CD4-positive, alpha-beta T cell treated with Interleukin-17A for 1 hour (primary cell): Measurements from ENCODE around the gene FOXC2.
"Not testable (repeated sequence)": the region's sequence is repeated elsewhere in the genome, so short reads cannot be mapped to it uniquely, and the experiment has no call there.

ENCODE experiments used
- DNase-seq: peaks from one replicate; pipeline ENCODE4 v3.0.0-alpha.2; 2020

Gene FOXC2

DNA sequence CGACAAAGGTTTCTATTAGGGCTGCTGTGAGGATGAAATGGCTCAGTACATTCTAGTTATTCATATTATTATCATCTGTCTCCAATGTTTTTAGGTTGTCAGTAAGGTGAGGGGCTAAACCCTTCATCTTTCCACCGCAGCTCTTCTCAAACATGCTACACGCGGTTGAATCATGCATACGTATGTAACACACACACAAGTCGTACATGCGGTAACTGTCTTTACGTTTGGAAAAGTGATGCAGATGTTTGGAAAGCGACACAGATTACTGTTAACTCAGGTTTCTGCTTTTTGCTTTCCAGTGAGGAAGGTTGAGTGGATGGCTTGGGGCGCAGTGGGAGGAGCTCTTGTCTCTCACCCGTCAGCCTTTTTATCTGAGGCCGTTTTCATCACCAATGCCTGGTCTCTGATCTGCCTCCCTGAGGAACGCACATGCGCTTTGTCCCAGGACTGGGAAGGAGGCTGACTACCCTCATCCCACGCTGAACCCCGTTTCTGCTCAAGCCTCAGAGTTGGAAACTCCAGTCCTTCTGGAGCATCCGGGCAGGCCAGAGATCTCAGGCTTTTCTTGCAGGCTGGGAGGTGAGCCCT lies 8.6 kb downstream of the FOXC2 start:
- DNase-seq = no peak

GRCh38 chr16:86575754-86576557 lies 9.3 kb downstream of the FOXC2 start:
- peak; percentile 32 for DNase-seq

DNA sequence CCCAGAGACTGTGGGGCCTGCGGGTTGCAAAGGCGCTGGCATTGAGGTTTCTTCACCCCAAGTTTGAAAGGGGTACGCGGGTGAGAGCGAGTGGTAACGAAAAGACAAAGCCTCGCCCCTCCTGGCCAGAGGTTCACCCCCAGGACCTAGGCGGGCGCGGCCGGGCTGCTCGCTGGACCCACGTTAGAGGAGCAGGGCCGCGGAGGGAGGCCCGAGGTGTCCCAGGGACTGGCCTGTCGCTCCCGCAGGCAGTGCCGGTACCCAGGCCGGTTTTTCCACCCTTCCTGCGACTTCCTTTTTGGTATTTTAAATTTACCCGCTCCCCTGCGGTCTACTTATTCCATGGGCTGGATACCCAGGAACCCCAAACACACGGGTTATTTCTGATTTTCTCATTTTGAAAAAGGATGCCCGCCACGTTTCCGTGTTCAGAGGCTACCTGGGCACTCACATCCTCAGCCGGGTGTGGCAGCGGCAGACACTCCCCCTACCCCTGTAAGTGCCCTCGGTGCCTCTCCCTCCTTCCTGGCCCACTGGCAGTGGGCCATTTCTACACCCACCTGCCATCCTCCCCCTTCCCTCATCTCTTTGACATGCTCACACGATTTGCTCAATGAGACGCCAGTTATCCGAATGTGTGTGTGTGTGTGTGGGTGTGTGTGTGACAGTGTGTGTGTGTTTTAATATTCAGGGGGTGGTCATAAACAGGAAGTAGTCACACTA lies 10.1 kb downstream of the FOXC2 start:
- DNase-seq = no peak

GRCh38 chr16:86577314-86577971 lies 10.8 kb downstream of the FOXC2 start:
- DNase-seq = no peak

GRCh38 chr16:86578061-86578599 lies 11.5 kb downstream of the FOXC2 start, which contains the start of gene FOXL1:
TSS of gene FOXL1 (plus strand) at chr16:86578549. CDS start at chr16:86578724, 175 bp downstream.
- DNase-seq = no peak

DNA sequence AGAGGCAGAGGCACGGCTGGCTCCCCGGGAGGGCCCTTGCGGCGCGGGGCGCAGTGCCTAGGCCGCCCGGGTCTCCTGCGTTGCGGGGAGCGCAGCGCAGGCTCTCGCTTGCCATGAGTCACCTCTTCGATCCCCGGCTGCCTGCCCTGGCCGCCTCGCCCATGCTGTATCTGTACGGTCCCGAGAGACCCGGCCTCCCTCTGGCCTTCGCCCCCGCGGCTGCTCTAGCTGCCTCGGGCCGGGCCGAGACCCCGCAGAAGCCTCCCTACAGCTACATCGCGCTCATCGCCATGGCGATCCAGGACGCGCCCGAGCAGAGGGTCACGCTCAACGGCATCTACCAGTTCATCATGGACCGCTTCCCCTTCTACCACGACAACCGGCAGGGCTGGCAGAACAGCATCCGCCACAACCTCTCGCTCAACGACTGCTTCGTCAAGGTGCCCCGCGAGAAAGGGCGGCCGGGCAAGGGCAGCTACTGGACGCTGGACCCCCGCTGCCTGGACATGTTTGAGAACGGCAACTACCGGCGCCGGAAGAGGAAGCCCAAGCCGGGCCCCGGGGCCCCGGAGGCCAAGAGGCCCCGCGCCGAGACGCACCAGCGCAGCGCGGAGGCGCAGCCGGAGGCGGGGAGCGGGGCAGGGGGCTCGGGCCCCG lies 12.1 kb downstream of the FOXC2 start:
- no peak for DNase-seq

GRCh38 chr16:86579268-86580062 lies 12.8 kb downstream of the FOXC2 start:
- DNase-seq = no peak

GRCh38 chr16:86580063-86580790 lies 13.6 kb downstream of the FOXC2 start:
- DNase-seq = no peak

DNA sequence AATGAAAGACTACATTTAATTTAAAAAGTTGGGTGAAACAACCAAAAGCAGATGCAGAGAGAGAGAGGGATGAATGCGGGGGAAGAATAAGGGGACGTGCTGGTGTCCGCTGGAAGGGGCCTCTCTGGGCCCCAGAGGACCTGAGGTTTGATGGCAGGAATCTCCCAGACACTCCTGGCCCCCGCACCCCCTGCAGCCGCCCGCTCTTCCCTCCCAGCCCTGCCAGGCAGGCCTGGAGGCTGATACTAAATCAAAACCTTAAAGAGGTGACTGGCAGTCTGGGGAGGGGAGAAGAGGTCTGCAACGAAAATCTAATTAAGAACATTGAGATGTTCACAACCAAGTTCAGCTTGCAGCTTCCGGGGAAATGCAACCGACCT lies 14.2 kb downstream of the FOXC2 start:
- DNase-seq = no peak

DNA sequence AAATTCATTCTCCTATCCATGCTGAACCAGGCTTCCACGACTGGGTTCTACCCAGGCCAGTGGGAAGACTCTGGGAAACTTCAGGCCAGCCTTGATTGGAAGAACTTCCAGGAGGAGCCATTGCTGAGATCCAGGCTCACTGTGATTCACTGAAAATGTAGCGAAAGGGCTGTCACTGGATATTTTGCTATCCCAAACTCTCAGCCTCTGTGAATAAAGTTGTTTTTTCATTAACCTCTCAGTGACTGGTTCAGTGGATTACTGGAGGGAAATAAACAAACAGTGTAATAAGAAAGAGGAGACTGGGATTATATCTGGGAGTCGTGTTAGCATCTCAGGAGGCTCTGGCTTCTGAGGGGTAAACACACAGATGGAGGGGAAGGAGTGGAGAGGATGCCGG lies 14.8 kb downstream of the FOXC2 start:
- no peak for DNase-seq

DNA sequence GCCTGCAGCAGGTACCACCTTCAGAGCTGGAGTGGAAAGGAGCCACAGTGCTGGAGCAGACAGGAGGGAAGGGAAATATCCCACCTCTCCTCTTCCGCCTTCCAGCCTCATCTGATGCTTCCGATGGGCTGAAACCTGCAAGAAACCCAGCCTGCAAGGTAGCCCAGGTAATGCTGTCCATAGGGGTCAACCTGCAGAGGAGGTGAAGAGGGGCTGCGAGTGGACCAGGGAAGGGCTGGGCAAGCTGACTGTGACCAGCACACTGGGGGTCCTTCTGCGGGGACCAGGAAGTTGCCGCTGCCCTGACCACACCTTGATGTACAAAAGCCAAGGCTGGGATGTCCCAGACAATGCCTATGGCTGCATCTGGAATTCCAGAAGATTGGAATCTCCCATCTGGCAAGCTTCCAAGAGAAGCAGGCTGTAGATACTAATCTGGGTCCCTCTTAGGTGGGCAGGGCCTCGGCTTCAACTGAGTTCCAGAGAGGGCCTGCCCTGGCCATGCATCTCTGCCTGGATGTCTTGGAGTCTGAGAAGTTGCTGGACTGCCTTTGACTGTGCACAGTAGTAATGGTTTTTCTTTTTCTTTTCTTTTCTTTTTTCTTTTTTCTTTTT lies 17.5 kb downstream of the FOXC2 start:
- DNase-seq = no peak

DNA sequence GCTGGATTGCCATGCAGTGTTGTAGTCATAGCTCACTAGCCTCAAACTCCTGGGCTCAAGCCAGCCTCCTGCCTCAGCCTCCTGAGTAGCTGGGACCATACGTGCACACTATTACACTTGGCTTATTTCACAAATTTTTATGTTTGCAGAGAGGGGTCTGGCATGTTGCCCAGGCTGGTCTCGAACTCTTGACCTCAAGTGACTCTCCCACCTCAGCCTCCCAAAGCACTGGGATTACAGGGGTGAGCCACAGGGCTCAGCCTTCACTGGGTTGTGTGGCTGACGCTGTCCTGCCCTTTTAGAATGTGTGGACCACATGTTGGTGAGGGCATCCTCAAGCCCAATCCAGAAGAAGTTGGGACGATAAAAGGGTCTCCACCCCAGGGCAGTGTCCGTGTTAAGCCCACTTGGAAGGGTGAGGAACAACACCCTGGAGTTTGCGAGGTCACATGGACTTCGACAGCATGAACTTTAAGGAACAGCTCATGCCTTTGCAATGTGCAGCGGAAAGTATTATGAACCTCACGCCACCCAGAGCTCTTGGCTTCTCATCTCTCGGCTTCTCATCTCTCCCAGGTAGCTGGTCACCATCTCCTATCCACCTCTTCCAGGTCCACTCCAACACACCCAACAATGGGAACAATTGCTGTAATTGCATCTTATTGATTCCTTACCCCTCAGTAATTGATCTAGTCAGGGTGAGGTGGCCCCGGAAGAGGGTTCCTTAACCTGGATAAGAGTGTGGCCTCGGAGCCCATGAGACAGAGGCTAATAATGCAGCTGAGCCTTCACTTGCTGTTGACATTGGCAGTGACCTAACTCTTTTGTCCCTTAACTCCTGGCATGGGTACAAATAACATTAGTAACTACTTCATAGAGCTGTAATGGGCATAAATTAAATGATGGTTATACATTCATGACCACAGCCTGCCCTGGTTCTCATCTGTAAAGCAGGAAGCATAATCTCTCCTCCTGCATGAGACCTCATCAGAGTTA lies 18.4 kb downstream of the FOXC2 start:
- DNase-seq = no peak

- no peak for DNase-seq
Observed at GRCh38 chr16:86585821-86586611, 19.4 kb downstream of the FOXC2 start.

- no peak for DNase-seq
Observed at GRCh38 chr16:86587487-86587886, 20.9 kb downstream of the FOXC2 start.

GRCh38 chr16:86587955-86588354 lies 21.3 kb downstream of the FOXC2 start:
- not testable (repeated sequence) for DNase-seq

GRCh38 chr16:86590501-86591144 lies 24.0 kb downstream of the FOXC2 start:
- DNase-seq = no peak

DNA sequence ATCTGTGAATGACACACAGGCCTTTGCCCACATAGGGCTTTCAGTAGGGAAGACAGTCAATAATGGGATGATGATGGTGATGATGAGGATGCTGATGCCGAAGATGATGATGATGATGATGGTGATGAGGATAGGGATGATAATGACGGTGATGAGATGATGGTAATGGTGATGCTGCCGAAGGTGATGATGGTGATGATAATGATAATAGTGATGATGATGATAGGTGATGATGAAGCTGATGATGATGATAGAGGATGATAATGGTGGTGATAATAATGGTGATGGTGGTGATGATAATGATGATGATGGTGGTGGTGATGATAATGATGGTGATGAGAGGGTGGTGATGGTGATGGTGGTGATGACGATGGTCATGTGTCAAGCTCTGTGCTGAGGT lies 24.6 kb downstream of the FOXC2 start:
- no peak for DNase-seq
